GM19395 (cell line): ENCODE results near the gene MAP3K14.

ENCODE experiments used
- ATAC-seq: cut with Tn5 transposase; IDR thresholded peaks from one replicate; pipeline ENCODE4 v1.9.1; 2021; ENCODE audit warnings: mild to moderate bottlenecking, moderate library complexity; ENCODE audit not compliant: unreplicated experiment

MAP3K14 gene

DNA sequence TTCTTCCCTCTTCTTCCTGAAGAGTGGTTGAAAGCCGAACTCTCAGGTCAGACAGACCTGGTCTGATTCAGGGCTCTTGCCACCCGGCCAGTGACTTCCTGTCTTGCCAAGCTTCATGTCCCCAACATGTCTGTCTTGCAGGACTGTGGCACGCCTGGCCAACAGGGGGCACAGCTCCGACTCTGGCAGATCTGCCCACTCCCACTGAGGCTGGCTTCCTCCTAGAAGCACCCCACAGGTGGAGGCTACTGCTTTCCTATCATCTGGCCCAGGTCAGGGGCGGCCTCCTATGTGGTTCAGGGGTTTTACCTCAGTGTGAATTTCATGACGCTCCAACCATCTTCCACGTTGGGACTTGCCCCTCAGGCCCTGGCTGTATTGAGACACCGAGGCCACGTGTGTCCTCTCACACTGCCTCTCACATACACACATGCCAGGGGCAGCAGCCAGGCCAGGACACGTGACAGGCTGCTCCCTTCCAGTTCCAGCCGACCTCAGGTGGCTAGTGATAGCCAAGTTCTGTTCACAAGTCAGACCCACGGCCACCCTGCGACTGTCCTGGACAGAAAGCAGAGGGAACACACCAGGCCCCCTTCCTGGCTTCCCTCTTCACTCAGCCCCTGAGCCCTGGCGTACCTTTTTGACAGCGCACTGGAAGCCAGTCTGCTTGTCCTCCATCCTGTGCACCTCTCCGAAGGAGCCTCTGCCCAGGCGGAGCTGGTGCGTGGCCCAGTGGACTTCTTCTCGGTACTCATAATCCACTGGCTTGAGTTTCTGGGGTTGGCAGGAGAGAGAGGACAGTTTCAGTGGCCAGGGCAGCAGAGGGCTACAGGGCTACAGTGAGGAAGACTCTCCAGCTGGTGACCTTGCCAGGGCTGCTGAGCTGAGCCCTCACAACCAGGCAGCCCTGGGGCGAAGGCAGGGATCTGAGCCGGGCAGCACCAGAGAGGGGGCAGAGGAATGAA, 32.4 kb downstream of the MAP3K14 start:
- no peak for ATAC-seq

DNA sequence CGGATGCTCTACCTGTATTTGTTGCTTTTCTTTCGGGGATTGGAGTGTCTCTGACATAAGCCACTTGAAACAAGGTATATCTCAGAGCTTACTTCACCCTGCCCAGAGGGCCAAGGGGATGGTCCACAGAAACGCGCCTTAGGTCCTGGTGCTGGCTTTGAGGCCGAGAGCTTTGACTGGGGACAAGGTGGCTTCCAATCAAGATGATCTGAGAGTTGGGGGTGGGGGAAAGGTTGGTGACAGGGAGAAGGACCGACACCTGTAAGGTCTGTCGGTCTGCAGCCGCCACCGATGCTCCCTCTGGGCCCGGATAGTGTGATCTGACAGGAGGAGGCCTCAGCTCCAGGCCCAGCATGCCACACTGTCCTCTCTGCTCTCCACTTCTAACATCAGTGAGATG, 33.1 kb downstream of the MAP3K14 start:
- no peak for ATAC-seq

DNA sequence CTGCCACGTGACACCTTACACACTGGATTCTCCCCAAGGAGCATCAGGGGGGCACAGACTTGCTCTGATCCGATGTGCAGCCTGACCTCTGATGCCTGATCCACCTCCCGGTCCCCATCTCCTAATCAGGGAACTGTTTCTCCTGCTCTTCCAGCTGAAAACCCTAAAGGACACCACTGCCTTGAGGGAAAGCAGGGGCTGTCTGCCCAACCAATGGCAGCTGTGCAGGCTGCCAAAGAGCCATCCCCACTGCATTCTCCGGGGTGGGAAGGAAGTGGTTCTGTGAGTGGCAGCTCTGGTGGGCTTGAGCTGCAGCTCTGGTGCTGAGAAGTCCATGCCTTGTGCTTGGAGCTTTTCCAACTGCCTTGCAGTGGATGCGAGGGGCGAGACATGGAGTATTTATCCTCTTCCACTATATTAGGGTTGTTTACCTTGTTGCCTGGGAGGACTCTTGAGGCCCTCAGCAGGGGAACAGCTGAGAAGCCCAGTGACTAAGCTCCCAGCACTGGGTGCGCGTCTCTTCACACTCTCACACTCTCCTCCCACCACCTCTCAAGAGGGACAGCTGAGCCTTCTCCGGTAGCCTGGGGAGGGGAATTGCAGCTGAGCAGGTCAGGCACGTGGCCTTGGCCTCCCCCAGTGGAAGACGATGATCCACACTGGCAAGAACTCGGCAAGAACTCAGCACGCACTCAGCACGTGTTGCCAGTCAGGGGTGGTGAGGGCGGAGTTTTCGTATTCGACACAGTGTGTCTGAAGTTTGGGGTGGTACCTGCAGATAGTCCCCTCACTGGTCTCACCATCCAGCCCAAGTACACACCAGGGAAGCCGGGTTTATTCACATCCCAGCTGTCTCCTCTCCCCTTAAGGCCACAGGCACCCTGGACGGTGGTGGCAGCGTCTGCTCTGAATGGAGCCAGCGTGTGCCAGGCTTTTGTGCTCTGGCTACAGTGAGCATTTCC, 33.9 kb downstream of the MAP3K14 start:
- no peak for ATAC-seq

DNA sequence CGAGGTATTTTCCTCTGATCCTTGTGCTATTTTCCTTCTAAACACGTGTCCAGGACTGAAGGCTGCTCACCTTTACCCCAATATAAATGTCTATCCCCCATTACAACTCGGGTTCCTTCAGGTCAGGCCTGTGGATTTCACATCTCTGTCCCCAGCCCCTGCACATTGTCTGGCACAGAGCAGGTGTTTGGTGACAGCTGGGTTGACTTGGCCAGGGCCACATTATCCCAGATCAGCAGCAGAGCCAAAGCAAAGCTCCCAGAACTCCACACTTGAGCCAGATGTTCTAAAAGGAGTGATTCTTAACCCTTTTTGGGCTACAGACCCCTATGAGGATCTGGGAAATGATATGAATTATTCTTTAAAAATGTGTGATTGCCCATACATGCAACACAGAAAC, 36.9 kb downstream of the MAP3K14 start:
- ATAC-seq, result no peak

DNA sequence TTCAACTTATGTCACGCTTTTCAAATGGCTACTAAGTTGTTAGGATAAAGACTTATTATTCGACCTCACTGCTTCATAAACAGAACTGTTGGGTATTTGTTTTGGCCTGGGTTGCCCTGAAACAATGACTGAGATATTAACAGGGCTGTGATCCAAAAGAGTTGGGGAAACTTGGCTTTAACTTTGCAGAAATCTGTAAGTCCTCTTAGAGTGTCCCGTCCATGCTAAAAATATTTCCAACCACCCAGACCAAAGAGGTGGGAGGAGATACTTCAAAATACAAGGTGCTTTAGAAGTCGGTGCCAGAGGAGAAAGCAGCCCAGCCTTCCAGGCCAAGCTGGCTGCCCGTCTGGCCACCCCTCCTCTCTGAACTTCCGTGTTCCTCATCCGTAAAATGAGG, 38.8 kb downstream of the MAP3K14 start:
- no peak for ATAC-seq

DNA sequence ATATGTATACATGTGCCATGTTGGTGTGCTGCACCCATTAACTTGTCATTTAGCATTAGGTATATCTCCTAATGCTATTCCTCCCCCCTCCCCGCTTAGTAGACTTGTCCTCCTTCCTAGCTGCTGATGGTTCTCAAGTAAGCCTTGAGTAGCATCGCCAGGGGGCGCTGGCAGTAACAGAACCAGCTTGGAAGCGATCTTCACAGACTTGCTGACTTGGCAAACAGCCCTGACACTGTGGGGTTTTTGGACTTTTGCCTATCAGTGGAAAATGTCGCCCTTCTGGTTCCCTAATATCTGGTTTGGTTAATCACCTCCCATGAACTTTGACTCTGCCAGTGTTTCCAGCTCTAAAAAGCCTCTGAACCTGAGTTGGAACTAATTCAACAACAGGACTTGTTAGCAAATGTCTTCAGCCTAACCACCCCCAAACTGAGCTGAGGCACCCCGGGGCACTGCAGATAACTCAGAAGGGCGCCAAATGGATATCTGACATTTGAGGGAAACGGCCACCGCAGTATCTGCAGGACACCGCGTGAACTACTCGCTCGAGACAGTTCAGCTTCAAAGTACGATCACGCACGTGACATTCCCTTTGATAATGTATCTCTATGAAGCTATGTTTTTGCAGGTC, 39.5 kb downstream of the MAP3K14 start:
- no peak for ATAC-seq

DNA sequence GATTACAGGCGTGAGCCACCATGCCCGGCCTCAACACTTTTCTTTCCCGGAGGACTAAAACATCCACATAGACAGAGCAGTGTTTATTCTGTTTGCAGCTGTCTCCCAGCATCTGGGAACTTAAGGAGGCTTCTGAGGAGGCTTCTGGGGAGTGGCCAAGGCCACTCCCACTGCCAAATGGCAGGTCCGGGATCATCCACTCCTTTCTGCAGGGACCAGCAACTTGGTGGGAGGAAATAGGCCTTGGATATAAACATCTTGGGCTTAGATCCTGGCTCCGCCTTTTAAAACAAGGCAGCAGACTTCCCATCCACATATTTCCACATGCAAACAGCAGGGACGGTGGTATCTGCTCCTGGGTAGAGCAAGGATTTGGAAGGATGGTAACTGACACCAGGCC, 40.8 kb downstream of the MAP3K14 start:
- no peak for ATAC-seq

DNA sequence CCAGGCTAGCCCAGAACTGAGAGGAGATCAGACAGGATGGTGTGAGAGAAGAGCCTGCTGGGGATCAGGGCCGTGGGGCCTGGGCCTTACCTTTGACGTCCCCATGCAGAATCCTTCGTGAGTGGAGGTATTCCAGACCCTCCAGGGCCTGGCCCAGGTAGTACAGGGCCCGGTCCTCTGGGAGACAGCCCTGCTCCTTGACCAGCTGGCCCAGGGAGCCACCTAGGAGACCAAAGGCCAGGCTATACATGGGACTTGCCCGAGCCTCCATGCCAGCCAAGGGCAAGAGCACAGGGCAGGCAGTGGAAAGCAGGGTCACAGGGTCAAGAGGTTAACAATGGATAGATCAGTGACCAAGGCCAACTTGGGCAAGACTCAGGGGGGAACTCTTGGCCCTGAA, 42.8 kb downstream of the MAP3K14 start:
- no peak for ATAC-seq

DNA sequence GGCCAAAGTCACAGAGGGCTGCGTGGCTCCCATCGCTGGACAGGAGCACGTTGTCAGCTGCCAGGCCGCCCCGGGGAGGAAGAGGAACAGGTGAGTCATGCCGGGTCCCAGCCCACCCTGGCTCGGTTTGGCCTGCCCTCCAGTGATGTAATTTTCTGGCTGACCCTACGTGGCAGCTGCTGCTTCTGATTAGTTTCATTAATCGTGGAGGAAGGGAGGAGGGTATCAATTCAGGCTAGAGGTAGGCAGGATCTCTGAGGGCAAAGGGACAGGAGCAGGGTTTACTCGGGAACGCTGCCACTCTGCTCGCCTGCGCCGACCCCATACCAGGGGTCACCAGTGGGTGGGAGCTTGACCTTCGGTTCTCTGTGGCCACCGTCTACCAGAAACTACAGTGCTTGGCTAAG, 43.3 kb downstream of the MAP3K14 start:
- no peak for ATAC-seq

DNA sequence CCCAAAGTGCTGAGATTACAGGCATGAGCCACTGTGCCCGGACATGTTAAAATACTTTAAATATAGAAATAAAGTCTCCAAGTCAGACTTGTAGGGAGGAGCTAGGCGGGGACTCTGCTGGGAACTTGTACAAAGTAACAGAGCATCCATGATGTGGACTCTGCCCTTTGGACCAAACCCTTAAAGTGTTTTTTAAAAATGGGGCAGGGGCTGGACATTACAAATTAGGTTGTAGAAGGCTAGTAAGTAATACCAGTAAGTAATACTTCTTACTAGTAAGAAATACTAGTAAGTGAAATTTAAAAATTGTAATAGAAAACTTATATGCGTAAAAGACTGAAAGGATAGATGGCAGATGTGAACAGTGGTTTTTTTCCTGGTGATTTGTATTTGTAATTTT, 45.2 kb downstream of the MAP3K14 start:
- ATAC-seq, result no peak

DNA sequence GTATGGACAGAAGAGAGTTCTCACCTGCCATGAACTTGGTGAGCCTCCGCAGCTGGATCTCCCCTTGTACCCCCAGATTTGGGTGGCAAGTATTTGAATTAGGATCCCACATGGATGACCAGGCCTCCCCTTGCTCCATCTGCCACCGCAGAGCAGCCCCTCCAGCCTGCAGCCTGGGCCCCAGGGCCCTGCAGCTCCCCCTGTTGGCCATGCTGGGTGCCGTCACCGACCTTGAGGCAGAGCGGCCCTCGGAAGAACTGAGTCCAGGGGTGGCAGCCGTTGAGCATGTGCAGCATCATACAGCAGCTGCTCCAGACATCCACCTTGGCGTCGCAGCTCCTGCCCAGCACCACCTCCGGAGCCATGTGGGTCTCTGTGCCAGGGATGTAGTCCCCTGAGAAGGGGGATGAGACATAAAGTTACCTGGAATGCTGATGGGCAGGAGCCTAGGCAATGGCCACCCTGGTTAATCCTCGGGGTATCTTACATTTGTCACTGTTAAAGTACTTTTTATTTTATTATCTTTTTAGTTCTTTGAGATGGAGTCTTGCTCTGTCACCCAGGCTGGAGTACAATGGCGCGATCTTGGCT, 45.9 kb downstream of the MAP3K14 start:
- no peak for ATAC-seq

DNA sequence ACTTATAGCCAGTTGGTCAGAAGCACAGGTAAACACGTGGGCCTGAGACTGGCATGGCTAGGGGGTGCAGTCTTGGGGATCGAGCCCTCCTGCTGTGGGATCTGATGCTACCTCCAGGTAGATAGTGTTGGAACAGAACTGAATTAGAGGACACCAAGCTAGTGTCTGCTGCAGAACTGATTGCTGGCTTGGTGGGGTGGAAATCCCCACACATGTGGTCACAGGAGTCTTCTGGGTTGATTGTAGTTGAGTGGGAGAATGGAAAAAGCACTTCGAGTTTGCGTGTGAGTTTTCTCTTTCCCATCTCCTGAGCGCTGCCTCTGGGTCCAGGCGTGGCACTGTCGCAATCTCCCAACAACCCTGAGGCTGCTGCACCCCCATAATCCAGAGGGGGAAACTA, 46.9 kb downstream of the MAP3K14 start:
- ATAC-seq, result no peak

DNA sequence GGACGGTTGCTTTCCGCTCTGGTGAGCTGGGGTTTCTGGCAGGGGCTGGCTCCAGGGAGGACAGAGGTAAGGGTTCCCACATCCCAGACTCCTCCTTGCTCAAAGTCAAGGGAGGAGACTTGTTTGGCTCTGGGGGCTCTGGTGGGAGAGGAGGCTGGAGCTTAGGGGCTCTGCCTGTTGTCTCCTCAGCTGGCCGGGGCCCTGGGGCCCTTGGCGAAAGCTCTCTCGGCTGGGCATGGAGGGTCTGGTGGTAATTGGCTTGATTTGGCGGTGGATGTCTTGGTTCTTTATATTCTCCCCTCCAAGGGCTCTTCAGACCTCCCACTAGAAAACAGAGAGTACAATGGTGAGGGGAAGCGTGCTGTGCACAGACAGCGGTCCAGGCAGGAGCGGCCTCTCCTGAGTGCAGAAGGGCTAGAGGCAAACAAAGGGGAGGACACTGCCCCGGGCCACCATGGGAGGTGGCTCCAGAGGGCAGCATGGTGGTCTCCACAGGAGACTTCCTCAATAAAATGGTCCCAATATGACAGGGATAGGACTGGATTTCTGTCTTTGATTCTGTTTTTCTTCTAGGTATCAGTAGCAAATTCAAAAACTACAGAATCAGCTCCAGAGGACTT, 49.3 kb downstream of the MAP3K14 start:
- ATAC-seq, result no peak

DNA sequence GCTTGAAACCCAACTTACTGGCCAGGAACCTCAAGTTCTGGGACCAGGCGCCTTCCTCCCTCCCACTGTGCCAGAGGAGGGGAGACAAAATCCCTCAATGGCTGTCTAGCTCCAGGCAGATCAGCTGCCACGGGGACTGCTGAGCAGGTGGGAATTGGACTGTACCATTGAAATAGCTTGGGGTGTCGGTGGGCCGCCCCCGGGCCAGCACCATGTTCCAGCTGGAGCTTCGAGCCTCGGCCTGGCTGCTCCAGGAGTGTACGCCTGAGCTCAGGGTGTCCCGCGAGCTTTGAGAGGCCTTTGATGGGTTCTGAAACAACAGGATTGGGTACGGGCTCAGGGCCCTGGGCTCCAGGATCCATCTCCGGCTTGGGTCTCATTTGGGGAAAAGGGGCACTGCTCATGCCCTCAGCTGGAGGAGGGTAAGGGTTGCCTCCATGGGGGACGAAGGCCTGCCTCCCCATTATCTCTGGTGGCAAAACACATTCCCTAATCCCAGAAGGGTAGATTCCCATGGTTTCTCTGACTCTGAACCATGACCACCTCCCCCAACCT, 50.4 kb downstream of the MAP3K14 start:
- no peak for ATAC-seq

DNA sequence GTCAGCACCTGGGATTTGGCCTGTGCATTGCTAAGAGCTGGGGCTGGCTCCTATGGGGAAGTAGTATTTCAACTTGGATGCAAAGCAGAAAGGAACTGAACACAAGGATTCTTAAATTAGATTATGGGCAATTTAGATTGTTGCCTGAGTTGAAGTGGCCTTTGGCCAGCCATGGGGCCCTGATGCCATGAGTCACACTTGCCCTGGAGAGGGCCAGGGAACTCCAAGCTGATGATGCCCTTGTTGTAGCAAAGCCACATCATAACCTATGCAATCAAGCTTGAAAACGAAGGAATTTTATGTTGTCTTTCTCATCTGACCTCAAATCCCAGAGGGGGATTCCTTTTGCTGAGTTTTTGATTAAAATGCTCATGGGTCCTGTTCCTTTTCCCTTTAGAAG, 51.0 kb downstream of the MAP3K14 start:
- no peak for ATAC-seq

DNA sequence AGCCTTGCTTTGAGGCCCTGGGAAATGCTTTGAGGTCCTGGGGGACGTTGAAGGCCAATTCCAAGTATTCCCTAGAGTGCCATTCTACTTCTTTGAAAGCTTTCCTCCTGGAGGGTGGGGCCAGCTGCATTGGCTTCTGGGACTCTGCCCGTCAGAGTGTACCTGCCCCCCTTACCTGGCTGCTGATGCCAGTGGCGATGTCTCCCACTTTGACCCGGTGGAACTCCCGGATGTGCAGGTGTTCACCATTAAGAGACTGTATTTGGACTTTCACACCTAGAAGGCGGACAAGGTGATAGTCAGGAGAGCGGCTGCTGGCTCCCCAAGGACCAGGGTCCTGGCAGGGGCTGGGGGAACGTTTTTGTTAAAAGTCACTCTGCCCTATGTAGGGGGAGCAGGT, 51.8 kb downstream of the MAP3K14 start:
- ATAC-seq, result no peak

DNA sequence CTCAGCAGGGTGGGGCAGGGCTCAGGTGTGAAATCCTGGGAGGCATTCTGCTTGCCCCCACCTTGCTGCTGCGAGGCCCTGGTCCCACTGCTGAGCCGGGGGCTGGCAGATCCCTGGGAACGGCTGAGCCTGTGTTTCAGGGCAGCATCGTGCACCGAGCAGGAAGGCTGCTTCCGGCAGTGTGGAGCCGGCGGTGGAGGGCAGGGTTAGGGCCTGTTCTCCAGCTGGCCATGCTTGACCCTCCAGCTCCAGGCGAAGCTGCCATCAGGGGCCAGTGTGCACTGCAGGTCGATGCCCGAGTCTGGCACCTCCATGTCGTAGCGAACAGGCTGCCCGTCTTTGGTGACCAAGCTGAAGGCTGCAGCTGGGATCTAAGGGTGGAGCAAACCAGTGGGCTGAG, 52.4 kb downstream of the MAP3K14 start:
- ATAC-seq, result no peak

DNA sequence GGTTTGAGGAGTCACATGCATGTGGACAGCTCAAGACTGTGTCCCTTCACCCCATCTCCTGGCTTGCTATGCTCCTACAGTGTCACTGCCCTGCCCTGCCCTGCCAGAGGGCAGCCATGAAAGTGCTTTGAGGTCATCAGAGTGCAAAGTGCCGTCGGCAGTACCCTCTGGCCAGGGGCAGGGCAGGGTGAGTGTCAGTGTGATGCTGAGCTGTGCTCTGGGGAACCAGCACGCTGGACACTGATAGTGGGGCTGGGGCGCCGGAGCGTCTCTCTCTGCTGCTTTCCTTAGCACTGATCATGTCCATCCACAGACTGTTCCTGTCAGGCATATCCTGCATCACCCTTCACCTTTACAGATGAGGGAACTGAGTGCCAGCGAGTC, 53.4 kb downstream of the MAP3K14 start:
- no peak for ATAC-seq

DNA sequence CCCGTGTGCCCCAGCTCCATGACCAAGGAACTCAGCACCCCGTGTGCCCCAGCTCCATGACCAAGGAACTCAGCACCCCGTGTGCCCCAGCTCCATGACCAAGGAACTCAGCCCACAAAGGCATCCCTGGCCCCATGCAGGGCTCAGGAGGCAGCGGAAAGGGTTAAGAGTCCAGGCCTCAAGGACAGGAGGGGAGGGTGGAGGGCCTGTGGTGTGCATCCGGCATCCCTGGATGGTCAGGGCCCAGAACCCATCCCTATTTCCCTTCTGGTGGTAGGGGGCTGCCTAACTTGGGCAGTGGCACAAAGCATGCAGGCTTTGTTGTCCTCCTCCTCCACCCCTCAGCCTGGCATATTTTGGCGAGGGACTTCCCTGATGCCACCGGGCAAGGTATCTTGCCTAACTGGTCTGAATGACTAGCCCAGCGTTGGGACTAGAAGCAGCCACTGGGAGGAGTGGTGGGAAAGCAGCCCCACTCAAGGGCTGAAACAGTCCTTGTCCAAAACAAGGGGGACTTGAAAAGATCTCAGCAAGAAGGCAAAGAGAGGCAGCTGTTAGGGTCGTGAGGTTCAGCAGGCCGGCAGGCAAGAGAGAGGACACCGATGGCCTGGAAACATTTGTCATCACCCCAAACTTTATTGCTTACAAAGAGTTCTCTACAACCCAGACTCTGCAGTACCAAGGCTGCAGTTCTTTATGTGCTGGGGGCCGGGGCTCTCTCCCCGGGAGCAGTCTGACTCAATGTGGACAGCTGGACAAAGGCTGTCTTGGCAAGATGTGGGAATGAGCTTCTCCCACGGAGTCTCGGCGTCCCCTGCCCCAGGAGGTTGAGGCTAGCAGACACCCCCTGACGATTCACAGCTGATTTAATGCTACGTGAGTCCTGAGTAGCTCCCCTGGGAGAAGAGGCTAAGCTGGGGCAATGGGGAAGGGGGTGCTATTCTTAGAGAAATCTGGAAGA, 54.0 kb downstream of the MAP3K14 start:
- ATAC-seq, result no peak
